ENCODE results near the gene TMEM140. TPM values are rescaled to one million over a fixed set of nuclear protein-coding genes. Genes with fewer than 3 reads are reported as not detected.

Gene TMEM140
- total and polyA plus RNA-seq, 9 of the 15 experiments (the other 6 are each of a cell fraction or from before 2014, with no cell fraction given): 0.03 to 0.82 (median 0.23) TPM

- TF ChIP-seq ZNF589 (CRISPR knock-in tag; IDR thresholded peaks at IDR 0.05; ENCODE audit: low read depth): peak; percentile 46; the same call in 1 of the 2 replicates
- TF ChIP-seq KLF6 (CRISPR knock-in tag; IDR thresholded peaks at IDR 0.05; ENCODE audit: borderline replicate concordance): 0 out of 2 replicates have a peak, but pooled peaks have one; percentile 0
- TF ChIP-seq CHD7 (IDR thresholded peaks at IDR 0.05; ENCODE audit: low read depth, low read length): no peak
- no peak for TF ChIP-seq KAT8 (IDR thresholded peaks at IDR 0.05; ENCODE audit: low read depth)
- TF ChIP-seq ZFPM2 (CRISPR knock-in tag; IDR thresholded peaks at IDR 0.05): no peak
- TF ChIP-seq MEIS2 (IDR thresholded peaks at IDR 0.05; ENCODE audit: partially characterized antibody): peak; percentile 49
- TF ChIP-seq MTA3 (IDR thresholded peaks at IDR 0.05; ENCODE audit: borderline replicate concordance): no peak
- TF ChIP-seq E2F6 (IDR thresholded peaks at IDR 0.05; ENCODE audit: borderline replicate concordance in 1 of 2, extremely low read depth in 1 of 2, insufficient read depth in 1 of 2, insufficient read length in 1 of 2, low read depth in 1 of 2, low read length in 1 of 2, poor library complexity in 1 of 2, severe bottlenecking in 1 of 2): no peak
- no peak for TF ChIP-seq ZNF668 (CRISPR knock-in tag; IDR thresholded peaks at IDR 0.05)
- TF ChIP-seq JUN (IDR thresholded peaks at IDR 0.05; ENCODE audit: borderline replicate concordance, low read depth, low read length): peak; percentile 33; the same call in 1 of the 2 replicates
- TF ChIP-seq JUN (CRISPR knock-in tag; IDR thresholded peaks at IDR 0.05; ENCODE audit: borderline replicate concordance): no peak
- TF ChIP-seq NCOR1 (IDR thresholded peaks at IDR 0.05): no peak
- no peak for TF ChIP-seq ZNF3 (CRISPR knock-in tag; IDR thresholded peaks at IDR 0.05)
Observed at GRCh38 chr7:135147899-135148721, at the start of gene TMEM140 (continued).

Measured in K562 (cell line).